HG03280 (cell line): ENCODE results near the gene GATAD1.
"Not testable (repeated sequence)": the region's sequence is repeated elsewhere in the genome, so short reads cannot be mapped to it uniquely, and the experiment has no call there.

Source experiments
- ATAC-seq: cut with Tn5 transposase; IDR thresholded peaks from one replicate; pipeline ENCODE4 v1.9.1; 2021; ENCODE audit warnings: mild to moderate bottlenecking, moderate library complexity; ENCODE audit not compliant: unreplicated experiment

Gene GATAD1

GRCh38 chr7:92479146-92479545 lies 31.9 kb downstream of the GATAD1 start:
- ATAC-seq = not testable (repeated sequence)

GRCh38 chr7:92483624-92484023 lies 36.3 kb downstream of the GATAD1 start:
- not testable (repeated sequence) for ATAC-seq

- ATAC-seq = not testable (repeated sequence)
Observed at GRCh38 chr7:92484226-92484625, 36.9 kb downstream of the GATAD1 start.

GRCh38 chr7:92485267-92485892 lies 38.1 kb downstream of the GATAD1 start:
- ATAC-seq = no peak

- no peak for ATAC-seq
Observed at GRCh38 chr7:92485974-92486373, 38.7 kb downstream of the GATAD1 start.

- ATAC-seq = no peak
Observed at GRCh38 chr7:92487804-92488203, 40.5 kb downstream of the GATAD1 start.

GRCh38 chr7:92489634-92490033 lies 42.4 kb downstream of the GATAD1 start:
- ATAC-seq = no peak

- ATAC-seq = no peak
Observed at GRCh38 chr7:92496876-92497275, 49.6 kb downstream of the GATAD1 start.

- ATAC-seq = no peak
Observed at GRCh38 chr7:92498557-92498956, 51.3 kb downstream of the GATAD1 start.

- no peak for ATAC-seq
Observed at GRCh38 chr7:92503767-92504166, 56.5 kb downstream of the GATAD1 start.

- ATAC-seq = no peak
Observed at GRCh38 chr7:92504563-92504962, 57.3 kb downstream of the GATAD1 start.

GRCh38 chr7:92506363-92506762 lies 59.1 kb downstream of the GATAD1 start:
- ATAC-seq = no peak

GRCh38 chr7:92508946-92509345 lies 61.7 kb downstream of the GATAD1 start:
- ATAC-seq = no peak
